ENCODE results near the gene SEC24D.

SEC24D gene

DNA sequence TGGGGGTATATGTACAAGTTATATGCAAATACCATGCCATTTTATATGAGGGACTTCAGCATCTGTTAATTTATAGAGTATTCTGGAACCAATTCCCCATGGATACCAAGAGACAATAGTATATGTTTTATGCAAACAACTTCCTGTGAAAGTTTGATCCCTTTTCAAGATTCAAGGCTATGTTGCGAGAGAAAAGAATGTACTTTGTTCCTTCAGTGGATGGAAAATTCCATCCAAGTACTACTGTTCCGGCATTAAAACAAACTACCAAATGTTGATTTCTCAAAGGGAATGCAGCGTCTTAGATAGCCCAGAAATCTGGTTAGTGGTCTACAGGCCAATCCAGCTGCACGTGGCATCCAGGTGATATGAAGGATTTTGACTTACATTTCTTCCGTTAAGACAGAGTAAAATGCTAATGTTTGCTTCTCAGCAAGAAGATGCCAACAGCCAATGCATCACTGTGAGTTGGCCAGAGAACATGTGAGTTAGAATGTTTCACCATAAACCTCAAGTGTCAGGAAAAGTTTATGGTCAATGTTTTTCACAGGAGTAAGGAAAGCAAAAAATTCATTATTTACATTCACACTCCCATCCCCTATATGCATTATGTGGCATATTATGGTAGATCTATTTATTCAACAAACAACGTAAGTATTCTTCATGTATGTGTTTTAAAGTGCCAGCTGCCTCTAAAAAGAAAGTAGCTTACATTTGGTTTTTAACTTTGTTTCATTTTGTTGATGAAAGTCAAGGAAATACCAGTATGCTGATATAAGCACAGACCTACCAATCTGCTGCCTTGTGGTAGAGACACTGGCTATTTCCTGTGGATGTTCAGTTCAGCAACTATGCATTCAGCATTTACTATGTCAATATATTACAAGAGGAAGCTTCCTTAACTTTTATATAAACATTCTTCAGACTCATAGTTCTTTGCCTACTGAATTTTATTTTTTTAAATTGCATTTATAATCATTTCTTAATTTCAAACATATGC, 106.3 kb downstream of the SEC24D start:
- peaks cover 7% of the 10 kb centered on the region for H3K4me1 Mint-ChIP-seq
- H3K9me3 Mint-ChIP-seq = no peaks in the 10 kb centered on the region
- H3K4me3 Mint-ChIP-seq = no peak overlapping the region
- no peak for ATAC-seq
- H3K27me3 Mint-ChIP-seq = no peaks in the 10 kb centered on the region
- no peak for DNase-seq
- no peak overlapping the region for H3K27ac Mint-ChIP-seq
- H3K36me3 Mint-ChIP-seq (ENCODE audit: low read depth) = peaks cover 37% of the 10 kb centered on the region

DNA sequence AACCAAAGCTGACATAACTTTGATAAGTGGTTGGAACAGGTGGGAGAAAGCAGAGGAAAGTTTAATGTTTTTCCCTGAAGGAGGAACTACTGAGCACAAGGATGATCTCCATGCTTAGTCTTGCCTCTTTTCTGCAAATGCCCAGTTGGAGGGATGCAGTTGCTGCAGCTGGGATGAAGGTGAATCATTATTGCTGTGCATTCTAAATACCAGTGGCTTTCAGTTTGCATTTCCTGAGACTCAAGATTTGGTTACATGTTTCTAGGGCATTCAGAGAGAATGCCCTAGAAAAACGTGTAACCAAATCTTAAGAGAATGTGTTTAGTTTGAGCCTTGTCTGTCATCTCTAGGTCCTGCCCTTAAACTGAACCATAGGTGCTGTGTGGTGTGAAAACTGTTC, 108.6 kb downstream of the SEC24D start:
- DNase-seq = no peak
- no peaks in the 10 kb centered on the region for H3K9me3 Mint-ChIP-seq
- H3K27ac Mint-ChIP-seq = no peak overlapping the region
- ATAC-seq = no peak
- H3K36me3 Mint-ChIP-seq (ENCODE audit: low read depth) = peaks cover 38% of the 10 kb centered on the region
- no peak overlapping the region for H3K4me3 Mint-ChIP-seq
- H3K4me1 Mint-ChIP-seq = peaks cover 7% of the 10 kb centered on the region
- no peaks in the 10 kb centered on the region for H3K27me3 Mint-ChIP-seq

- no peak overlapping the region for H3K4me3 Mint-ChIP-seq
- no peaks in the 10 kb centered on the region for H3K27me3 Mint-ChIP-seq
- no peaks in the 10 kb centered on the region for H3K4me1 Mint-ChIP-seq
- peaks cover 25% of the 10 kb centered on the region for H3K36me3 Mint-ChIP-seq (ENCODE audit: low read depth)
- no peak for DNase-seq
- no peak for ATAC-seq
- H3K9me3 Mint-ChIP-seq = no peaks in the 10 kb centered on the region
- H3K27ac Mint-ChIP-seq = no peak overlapping the region
These were observed 112.6 kb downstream of the SEC24D start for GRCh38 chr4:118723369-118723768.

DNA sequence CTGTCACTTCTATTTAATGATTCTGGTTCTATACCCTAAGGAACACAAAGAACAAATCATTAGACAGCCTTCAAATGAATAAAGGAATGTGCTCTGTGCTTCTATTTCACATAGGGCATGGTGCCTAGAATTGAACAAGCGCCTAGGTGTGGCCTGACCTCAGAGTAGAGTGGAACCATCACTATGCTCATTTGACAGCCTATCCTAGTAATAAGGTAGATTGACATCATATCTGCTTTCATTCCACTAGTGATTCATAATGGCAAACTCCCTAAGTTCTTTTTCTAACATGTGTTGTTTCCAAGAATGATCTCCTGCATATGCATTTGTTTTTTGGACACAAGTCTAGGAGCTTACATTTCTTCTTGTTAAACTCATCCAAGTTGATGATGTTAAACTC, 114.2 kb downstream of the SEC24D start:
- Mint-ChIP-seq H3K9me3 (no peaks in the 10 kb centered on the region), H3K4me1 (no peaks in the 10 kb centered on the region), H3K36me3 (ENCODE audit: low read depth) (peaks cover 24% of the 10 kb centered on the region), H3K27ac (no peak overlapping the region), H3K4me3 (no peak overlapping the region), H3K27me3 (no peaks in the 10 kb centered on the region)
- DNase-seq (no peak), ATAC-seq (no peak)

- no peaks in the 10 kb centered on the region for H3K27me3 Mint-ChIP-seq
- no peak overlapping the region for H3K27ac Mint-ChIP-seq
- no peak overlapping the region for H3K4me3 Mint-ChIP-seq
- DNase-seq (no peak), ATAC-seq (no peak)
- peaks cover 17% of the 10 kb centered on the region for H3K36me3 Mint-ChIP-seq (ENCODE audit: low read depth)
- no peaks in the 10 kb centered on the region for H3K9me3 Mint-ChIP-seq
- no peaks in the 10 kb centered on the region for H3K4me1 Mint-ChIP-seq
These were observed 117.3 kb downstream of the SEC24D start for GRCh38 chr4:118718511-118719170.

DNA sequence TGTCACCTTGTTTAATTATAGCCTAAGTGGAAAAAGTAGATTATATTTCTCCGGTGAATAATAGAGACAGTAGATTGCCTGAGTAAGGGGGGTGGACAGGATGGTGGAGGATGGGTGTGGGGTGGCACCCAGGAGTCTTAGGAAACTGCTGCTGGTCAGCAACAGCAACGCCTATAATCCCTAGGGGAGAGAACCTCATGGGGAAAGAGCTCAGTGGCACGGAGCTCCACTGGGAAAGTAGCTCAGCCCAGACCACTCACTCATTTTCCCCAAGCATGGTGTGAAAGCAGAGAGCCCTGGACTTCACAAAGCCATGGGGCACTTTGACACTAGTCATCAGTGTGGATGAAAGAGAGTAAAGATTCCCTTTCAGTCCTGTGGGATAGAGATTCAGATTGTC, 119.6 kb downstream of the SEC24D start:
- no peaks in the 10 kb centered on the region for H3K27me3 Mint-ChIP-seq
- H3K27ac Mint-ChIP-seq = no peak overlapping the region
- H3K36me3 Mint-ChIP-seq (ENCODE audit: low read depth) = peaks cover 23% of the 10 kb centered on the region
- DNase-seq (no peak), ATAC-seq (no peak)
- H3K4me1 Mint-ChIP-seq = peaks cover 17% of the 10 kb centered on the region
- no peaks in the 10 kb centered on the region for H3K9me3 Mint-ChIP-seq
- H3K4me3 Mint-ChIP-seq = no peak overlapping the region

GRCh38 chr4:118714682-118715081, 121.2 kb downstream of the SEC24D start:
- no peak overlapping the region for H3K4me3 Mint-ChIP-seq
- DNase-seq (no peak), ATAC-seq (no peak)
- peaks cover 17% of the 10 kb centered on the region for H3K4me1 Mint-ChIP-seq
- no peaks in the 10 kb centered on the region for H3K27me3 Mint-ChIP-seq
- H3K9me3 Mint-ChIP-seq = no peaks in the 10 kb centered on the region
- H3K27ac Mint-ChIP-seq = no peak overlapping the region
- H3K36me3 Mint-ChIP-seq (ENCODE audit: low read depth) = peaks cover 30% of the 10 kb centered on the region

DNA sequence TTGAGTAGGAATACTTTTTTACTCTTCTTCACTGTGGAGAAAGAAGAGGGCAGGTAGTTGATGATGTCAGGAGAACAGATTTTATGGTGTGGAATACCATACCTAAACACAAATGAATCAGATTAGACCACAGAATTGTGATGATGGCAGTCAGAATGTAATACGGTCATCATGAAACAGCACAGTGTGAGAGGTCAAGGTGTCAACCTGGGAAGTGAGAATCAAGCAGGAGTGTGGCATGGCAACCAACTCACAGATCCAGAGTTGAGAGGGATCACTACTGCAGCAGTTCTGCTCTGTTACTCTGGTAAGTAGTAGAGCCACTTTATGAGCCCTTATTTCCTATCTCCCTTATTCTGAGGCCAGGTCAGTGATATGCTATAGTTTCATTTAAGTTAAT, 123.1 kb downstream of the SEC24D start:
- peak; percentile 75 for ATAC-seq
- no peaks in the 10 kb centered on the region for H3K27me3 Mint-ChIP-seq
- no peaks in the 10 kb centered on the region for H3K9me3 Mint-ChIP-seq
- peaks cover 17% of the 10 kb centered on the region for H3K4me1 Mint-ChIP-seq
- no peak overlapping the region for H3K4me3 Mint-ChIP-seq
- H3K27ac Mint-ChIP-seq = no peak overlapping the region
- DNase-seq = no peak
- H3K36me3 Mint-ChIP-seq (ENCODE audit: low read depth) = peaks cover 36% of the 10 kb centered on the region

DNA sequence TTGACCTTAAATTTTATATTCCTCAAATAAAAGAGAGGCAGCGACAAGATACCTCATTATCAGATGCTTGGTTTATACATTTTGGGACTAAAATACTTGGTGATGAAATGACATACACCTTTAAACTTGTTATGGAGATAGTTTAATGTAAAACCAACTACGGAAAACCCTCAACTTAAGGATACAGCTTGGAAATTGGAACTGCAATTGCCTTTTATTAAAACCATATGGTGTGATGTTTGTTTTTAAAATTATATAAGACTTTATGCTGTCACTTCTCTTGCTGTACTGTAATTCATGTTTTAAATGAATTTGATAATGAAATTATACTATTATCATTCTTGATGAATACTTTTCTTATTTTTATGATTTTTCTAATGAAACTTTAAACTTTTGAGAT, 124.9 kb downstream of the SEC24D start:
- H3K27me3 Mint-ChIP-seq = no peaks in the 10 kb centered on the region
- peaks cover 17% of the 10 kb centered on the region for H3K4me1 Mint-ChIP-seq
- peaks cover 42% of the 10 kb centered on the region for H3K36me3 Mint-ChIP-seq (ENCODE audit: low read depth)
- ATAC-seq (no peak), DNase-seq (no peak)
- no peak overlapping the region for H3K4me3 Mint-ChIP-seq
- no peaks in the 10 kb centered on the region for H3K9me3 Mint-ChIP-seq
- no peak overlapping the region for H3K27ac Mint-ChIP-seq

DNA sequence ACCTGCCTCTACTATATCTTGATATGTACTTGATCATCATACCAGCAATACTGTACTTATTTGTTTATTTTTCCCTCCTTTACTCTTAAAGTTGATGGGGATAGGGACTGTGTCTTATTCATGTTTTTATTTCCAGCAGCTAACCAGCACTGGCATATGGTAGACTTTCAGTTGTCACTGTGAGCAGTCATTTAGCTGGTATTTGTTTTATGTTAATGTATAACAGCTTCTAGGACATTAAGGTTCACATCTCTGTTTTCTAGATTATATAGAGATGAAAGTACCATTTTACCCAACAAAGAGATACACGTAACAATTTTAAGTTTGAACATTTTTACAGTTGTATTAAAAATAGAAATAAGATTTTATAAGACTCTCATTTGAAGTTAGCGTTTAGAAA, 132.8 kb downstream of the SEC24D start:
- Mint-ChIP-seq H3K4me3 (no peak overlapping the region), H3K4me1 (no peaks in the 10 kb centered on the region), H3K9me3 (no peaks in the 10 kb centered on the region), H3K27ac (no peak overlapping the region), H3K36me3 (ENCODE audit: low read depth) (peaks cover 42% of the 10 kb centered on the region), H3K27me3 (no peaks in the 10 kb centered on the region)
- DNase-seq (no peak), ATAC-seq (no peak)

- DNase-seq (peak; percentile 91), ATAC-seq (peak; percentile 99)
- Mint-ChIP-seq H3K4me1 (peaks cover 27% of the 10 kb centered on the region), H3K4me3 (peak within 1 kb of the TSS; percentile 99), H3K36me3 (ENCODE audit: low read depth) (peaks cover 8% of the 10 kb centered on the region), H3K9me3 (no peaks in the 10 kb centered on the region), H3K27ac (peak within 1 kb of the TSS; percentile 92), H3K27me3 (no peaks in the 10 kb centered on the region)
These were observed 150.8 kb downstream of the SEC24D start, which contains the start of gene METTL14 for GRCh38 chr4:118684873-118685811. Gene METTL14, plus strand, starts transcription at chr4:118685392. Its CDS starts 143 bp downstream, at chr4:118685535.

GRCh38 chr4:118683513-118683912, 152.4 kb downstream of the SEC24D start:
- no peak overlapping the region for H3K27ac Mint-ChIP-seq
- no peaks in the 10 kb centered on the region for H3K9me3 Mint-ChIP-seq
- ATAC-seq (no peak), DNase-seq (no peak)
- H3K4me3 Mint-ChIP-seq = no peak overlapping the region
- H3K27me3 Mint-ChIP-seq = no peaks in the 10 kb centered on the region
- peaks cover 27% of the 10 kb centered on the region for H3K4me1 Mint-ChIP-seq
- H3K36me3 Mint-ChIP-seq (ENCODE audit: low read depth) = no peaks in the 10 kb centered on the region

DNA sequence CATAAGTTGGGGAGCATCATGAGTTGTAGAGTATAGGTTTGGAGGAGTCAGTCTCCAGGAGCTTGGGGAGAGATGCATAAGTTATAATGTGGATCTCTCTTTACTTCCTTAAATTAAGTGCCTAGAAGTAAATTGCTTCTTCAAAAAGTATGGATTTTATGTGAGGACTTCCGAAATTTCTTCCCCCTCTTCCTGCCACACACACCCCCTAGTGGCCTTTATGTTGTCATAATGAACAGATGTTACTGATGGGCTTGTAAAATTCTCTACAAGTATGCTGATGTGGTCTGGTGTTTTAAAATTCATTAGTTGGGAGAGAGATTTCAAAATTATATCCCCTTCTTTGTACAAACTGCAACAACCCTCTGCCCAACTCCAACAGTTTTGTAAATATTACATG, 153.0 kb downstream of the SEC24D start:
- H3K4me1 Mint-ChIP-seq = peaks cover 27% of the 10 kb centered on the region
- no peak overlapping the region for H3K27ac Mint-ChIP-seq
- no peak overlapping the region for H3K4me3 Mint-ChIP-seq
- no peaks in the 10 kb centered on the region for H3K9me3 Mint-ChIP-seq
- DNase-seq (no peak), ATAC-seq (no peak)
- no peaks in the 10 kb centered on the region for H3K27me3 Mint-ChIP-seq
- H3K36me3 Mint-ChIP-seq (ENCODE audit: low read depth) = no peaks in the 10 kb centered on the region

DNA sequence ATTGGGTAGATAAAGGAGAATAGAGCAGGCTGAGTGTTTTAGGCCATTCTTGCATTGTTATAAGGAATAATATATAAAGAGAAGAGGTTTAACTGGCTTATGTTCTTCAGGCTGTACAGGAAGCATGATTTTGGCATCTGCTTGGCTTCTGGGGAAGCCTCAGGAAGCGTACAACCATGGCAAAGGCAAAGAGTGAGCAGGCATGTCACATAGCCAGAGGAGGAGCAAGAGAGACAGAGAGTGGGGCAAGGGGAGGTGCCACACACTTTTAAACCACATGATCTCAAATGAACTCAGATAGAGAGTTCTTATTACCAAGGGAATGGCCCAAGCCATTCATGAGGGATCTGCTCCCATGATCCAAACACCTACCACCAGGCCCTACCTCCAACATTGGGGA, 155.1 kb downstream of the SEC24D start:
- DNase-seq (no peak), ATAC-seq (no peak)
- no peak overlapping the region for H3K4me3 Mint-ChIP-seq
- no peaks in the 10 kb centered on the region for H3K36me3 Mint-ChIP-seq (ENCODE audit: low read depth)
- peaks cover 10% of the 10 kb centered on the region for H3K4me1 Mint-ChIP-seq
- H3K9me3 Mint-ChIP-seq = no peaks in the 10 kb centered on the region
- H3K27ac Mint-ChIP-seq = no peak overlapping the region
- no peaks in the 10 kb centered on the region for H3K27me3 Mint-ChIP-seq

All from activated naive CD8-positive, alpha-beta T cell treated with anti-CD3 and anti-CD28 coated beads, Interleukin-2, amount 50 U/mL, for 24 hours (primary cell).